Stimulated activated CD8-positive, alpha-beta memory T cell treated with anti-CD3 and anti-CD28 coated beads, Interleukin-2, amount 100 ng/mL, for 1 hour (primary cell): ENCODE data around the gene LIMK1.

Experiments
- DNase-seq, 2 donors: peaks; one replicate each; pipeline ENCODE4 v3.0.0-alpha.2; 2020; ENCODE audit warnings: low read depth in 2 of 2

LIMK1 gene

DNA sequence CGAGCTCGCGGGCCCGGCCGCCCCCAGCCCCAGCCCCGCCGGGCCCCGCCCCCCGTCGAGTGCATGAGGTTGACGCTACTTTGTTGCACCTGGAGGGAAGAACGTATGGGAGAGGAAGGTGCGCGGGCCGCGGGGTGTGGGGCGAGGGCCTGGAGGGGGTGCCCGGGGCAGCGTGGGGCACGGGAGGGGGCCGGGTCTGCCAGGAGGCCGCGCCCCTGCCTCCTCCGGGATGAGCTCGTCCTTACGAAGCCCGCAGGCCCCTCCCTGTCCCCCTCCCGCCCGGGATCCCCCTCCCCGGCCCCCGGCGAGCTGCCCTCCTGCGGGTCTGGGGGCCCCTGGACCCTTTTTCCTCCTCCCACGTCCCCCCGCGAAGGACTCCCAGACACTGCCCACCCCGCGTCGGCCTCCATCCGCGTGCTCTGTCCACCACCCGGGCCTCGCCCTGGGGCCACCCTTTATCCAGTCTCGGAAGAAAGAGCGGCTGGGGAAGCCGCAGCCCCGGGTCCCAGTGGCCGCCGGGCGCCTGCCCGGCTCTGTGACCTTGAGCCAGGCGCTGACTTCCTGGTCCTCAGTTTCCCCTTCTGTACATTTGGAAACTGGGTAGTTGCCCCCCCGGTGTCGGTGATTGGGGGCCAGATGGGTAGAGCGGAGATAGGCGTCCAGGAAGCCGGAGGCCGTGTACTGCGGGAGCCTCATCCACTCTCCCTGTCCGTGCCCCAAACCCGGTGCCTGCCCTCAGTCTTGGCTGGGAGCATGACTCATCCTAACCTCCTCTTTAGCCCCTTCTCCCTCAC, 521 bp downstream of the LIMK1 start:
- DNase-seq = no peak

DNA sequence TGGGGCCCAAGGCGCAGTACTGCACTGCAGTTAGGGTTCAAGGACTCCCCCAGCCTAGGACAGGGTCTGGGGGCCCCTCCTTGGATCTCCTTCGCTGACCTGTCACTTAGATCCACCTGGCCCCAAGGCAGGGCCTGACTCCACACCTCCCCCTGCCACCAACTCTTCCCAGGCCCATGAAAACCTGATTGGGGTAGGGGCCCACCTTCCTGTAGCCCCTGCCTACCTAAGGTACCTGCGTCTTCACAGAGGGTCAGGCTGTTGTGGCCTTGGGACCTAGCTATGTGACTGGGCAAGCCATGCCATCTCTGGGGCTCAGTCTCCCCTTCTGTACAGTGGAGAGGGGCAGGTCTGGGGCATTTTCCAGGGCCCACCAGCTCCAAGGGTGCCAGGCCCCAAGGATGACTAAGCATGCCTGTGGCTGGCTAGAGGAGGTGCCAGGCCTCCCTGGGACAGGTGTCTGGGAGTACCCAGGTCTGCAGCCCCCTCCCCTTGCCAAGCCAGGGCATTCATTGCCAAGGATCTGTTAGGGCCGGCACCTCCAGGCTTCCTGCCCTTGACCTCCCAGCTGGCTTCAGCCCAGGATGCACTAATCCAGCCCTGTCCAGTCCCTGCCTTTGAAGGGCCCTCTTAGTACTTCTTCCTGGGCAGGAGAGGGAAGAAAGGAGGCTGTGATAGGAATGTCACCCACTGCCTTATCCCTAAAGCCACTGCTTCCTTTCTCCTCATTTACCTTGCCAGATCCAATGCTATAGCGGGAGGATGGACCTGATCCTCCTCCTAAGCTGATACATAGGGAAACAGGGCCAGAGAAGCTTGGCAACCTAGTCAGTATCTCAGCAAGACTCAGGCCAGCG, 1.3 kb downstream of the LIMK1 start:
- DNase-seq = no peak

DNA sequence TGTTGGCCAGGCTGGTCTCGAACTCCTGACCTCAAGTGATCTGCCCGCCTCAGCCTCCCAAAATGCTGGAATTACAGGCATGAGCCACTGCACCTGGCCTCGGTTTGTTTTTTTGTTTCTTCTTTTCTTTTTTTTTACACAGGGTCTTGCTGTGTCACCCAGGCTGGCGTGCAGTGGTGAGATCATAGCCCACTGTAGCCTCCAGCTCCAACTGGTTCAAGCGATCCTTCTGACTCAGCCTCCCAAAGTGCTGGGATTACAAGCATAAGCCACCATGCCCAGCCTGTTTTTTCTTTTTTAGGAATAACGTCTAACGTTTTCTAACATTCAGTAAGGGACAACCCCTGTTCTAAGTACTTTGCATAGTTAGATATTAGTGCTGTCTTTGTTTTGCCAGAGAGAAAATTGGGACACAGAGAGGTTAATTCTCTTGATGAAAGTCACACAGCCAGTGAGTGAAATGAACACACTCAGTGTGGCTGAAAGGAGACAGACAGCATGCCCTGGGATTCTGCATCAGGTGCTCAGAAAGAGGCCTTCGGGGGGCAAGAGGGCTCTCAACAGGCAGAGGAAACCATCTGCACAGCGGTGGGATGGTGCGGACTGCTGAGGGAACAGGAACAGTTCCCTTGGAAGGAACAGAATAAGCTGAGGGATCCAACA, 4.3 kb downstream of the LIMK1 start:
- DNase-seq = no peak

DNA sequence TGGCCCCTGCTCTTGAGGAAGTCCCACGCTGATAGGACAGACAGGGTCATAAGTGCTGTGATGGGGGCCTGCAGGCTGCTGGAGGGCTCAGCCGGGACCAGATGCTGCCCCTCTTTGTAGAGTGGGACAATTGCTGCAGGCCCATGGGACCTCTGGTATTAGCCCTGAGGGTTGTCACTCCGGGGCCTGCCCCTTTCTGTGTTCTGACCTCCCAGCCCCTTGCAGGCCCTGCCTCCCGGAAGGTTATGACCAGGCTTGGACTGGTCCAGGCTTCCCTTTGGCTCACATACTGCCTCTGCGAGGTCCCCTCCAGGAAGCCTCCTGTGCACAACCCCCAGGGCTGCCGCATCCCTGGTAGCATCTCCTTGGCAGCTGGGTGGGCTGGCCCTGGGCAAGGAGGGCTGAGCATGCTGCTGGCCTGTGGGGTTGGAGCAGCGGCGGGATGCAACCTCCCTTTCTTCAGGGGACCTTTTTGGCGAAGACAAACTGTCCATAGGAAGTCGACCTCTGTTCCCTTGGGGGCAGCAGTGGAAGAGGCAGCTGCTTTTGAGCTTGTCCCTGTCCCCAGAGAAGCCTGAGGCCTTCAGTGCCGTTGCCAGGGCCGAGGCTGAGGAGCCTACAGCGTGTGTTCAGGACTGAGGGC, 8.8 kb downstream of the LIMK1 start:
- DNase-seq = no peak

DNA sequence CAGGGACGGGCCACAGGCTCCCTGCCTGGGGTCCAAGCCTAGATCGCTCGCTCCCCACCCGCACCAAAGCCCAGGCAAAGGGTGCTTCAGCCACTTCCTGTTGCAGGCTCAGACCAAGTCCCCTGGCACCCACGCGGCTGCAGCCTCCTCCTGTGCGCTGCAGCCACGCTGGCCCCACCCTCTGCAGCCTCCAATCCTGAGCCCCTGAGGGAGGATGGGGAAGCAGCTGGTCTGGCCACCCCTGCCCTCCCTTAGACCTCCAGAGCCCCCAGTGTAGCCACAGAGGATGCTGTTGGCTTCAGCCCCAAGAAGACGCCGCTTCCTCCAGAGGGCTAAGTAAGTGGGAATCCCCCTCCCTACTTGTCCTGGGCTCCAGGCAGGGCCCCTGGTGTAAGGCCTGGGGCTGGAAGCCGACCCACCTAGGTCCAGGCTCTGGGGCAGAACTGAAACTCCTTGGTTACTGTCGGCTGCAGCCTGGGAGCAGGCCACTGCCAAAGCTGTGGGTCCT, 9.4 kb downstream of the LIMK1 start:
- DNase-seq = no peak

DNA sequence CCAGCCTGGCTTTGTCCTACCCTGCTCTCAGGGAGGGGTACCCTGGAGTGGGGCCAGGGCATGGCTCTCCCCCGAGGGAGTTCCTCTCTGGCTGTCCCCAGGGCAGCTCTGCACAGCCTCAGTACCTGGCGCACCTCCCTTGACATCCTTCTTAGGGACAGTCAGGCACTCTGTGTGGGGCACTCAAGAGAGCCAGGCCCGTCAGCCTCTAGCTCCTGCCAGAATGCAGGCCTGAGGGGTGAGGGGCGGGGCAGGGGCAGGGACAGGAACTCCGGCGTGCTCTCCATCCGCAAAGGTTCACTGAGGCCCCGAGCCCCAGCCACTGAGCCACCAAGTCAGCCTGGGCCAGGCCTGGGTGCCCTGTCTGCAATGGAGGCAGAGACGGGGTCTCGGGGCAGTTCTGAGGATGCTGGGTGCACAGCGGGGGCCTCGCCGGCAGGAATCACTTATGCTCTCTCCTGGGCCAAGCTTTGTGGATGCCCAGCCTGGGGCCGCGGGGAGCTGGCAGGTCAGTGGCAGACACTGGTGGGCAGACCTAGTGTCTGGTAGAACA, 10.1 kb downstream of the LIMK1 start:
- DNase-seq = peak in 1 of 2 donors; percentile 5

DNA sequence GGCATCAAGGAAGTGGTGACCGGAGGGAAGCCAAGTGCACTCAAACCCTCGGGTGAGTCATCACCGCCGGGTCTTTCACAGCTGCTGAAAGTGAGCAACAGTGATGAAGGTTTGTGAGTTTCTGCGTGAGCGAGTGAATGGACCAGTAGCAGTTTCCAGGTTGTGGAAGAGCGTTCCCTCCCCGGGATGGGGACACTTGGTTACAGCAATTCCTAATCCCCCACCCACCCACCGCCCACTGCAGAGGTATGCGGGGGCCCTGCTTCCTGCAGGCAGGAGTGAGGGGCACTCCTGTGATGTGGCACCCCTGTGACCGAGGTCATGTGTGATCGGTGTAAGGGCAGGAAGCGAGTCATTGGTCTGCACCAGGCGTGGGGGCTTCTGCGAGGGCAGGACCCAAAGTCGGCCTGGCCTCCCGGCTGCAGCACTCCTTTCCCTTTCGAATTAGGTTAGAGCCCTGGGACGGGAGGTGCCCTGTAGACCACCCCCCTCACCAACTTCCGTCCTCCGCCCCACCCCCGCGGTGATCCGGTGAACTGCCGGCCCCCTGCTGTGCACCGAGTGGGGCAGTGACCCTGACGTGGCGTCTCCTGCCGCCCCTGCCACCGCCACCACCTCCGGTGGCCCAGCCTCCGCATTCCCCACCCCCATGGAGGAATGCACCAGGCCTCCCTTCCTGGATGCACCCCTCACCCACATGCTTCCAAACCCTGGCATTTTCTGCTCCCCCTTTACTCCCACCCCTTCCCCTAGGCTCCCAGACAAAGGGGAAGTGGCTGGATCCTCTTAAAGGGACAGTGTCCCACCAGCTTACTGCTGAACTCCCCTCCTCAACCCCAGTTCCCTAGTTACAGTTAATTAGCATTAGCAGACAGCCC, 10.9 kb downstream of the LIMK1 start:
- DNase-seq = peak; percentile 58 to 61

DNA sequence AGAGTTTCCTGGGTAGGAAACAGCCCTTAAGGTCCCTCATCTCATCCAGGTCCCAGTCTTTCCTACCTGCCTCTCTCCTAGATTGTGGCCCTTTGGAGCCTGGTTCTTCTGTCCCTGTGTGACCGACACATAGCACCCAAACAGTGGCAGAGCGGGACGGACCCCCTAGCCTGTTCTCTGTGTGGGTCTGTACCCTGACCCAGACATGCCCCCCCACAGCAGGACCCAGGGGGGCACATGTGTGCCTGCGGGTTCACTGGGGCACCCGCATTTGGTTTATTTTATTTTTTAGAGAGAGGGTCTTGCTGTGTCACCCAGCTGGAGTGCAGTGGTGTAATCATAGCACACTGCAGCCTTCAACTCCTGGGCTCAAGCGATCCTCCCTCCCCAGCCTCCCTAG, 11.5 kb downstream of the LIMK1 start:
- DNase-seq = no peak

DNA sequence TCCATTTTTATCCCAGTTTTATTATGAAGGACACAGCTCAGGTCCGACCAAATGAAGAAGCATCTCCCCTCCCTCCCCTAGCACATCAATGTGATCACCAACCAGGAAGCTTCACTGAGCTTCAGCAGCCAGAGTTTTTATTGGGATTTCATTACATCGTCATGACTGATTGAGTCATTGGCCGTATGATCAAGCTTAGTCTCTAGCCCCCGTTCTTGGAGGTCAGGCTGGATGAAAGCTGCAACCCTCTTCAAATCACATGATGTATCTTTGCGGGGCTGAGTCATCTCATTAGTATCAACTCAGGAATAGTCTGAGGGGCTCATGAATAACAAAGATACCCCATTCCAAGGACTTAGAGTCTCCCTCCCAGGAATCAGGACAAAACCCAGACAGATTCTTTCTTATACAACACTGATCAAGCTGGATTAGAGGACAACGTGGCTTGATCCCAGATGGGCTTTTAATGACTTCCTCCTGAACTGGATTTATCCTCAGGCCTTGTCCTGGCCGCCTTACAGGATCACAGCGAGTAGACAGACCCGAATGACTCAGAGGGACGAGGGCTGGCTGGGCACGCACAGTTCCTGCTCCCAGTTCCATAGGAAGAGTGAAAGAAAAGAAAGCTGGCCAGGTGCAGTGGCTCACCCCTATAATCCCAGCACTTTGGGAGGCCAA, 14.5 kb downstream of the LIMK1 start:
- DNase-seq = no peak

DNA sequence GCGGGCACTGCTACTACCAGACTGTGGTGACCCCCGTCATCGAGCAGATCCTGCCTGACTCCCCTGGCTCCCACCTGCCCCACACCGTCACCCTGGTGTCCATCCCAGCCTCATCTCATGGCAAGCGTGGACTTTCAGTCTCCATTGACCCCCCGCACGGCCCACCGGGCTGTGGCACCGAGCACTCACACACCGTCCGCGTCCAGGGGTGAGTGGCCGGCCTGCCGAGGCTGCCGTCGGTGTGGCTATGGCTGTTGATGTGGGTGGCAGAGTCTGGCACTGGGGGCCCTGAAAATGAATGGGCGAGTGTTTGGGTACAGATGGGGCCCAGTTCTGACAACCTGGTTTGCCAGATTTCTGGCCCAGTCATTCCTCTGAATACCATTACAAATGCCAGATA, 15.4 kb downstream of the LIMK1 start:
- DNase-seq = no peak

DNA sequence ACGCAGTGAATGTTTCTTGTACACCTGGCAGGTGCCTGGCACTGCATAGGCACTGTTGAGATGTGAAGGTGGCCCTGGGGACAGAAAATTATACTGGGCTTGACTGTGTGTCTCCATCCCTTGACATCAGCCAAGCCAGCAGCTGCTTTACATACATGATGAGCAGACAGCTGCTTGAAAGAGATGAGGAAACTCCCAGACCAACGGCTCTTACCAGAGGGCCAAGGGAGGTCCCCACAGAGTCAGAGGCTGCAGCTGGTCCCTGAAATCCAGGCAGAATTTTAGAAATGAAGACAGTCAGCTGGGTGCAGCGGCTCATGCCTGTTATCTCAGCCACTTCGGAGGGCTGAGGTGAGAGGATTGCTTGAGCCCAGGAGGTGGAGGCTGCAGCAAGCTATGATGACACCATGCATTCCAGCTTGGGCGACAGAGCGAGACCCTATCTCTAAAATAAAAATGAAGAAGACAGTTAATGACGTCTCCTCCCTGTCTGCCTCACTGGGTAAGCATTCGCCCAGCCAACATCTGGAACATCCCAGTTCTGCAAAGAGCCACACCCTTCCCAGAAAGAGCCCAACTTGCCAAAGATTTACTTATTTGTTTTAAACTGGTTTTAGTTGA, 17.6 kb downstream of the LIMK1 start:
- no peak for DNase-seq

DNA sequence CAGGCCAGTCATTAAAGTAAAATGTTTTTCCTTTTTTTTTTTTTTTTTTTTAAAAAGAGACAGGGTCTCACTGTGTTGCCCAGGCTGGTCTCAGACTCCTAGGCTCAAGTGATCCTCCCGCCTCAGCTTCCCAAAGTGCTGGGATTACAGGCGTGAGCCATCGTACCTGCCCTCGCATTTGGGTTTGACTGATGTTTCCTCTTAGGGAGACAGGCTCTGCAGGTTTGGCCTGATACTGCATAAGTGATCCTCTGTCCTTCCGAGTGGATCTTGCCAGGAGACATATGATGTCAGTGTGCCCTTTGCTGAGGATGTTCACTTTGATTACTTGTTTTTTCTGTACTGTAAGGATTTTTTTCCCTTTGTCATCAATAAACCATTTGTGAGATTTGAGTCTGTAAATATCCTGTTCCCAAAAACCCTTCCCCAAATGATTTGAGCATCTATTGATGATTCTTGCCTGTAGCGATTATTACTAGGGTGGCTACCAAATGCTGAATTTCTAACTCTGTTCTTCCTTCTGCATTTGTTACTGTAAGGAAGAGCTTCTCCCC, 19.7 kb downstream of the LIMK1 start:
- DNase-seq = no peak

DNA sequence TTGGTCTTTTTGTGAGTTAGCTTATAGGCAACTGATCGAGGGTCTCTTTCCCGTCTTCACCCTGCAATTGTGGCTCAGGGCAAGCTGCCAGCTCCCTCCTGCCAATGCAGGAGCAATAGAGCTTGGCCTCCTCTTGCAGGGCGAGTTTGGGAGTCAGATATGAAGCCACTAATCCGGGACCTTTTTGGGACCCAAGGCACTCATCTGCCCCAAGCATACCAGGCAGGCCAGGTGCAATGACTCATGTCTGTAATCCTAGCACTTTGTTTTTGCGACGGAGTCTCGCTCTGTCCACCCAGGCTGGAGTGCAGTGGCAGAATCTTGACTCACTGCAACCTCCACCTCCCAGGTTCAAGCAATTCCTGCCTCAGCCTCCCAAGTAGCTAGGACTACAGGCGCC, 21.1 kb downstream of the LIMK1 start:
- DNase-seq = no peak

DNA sequence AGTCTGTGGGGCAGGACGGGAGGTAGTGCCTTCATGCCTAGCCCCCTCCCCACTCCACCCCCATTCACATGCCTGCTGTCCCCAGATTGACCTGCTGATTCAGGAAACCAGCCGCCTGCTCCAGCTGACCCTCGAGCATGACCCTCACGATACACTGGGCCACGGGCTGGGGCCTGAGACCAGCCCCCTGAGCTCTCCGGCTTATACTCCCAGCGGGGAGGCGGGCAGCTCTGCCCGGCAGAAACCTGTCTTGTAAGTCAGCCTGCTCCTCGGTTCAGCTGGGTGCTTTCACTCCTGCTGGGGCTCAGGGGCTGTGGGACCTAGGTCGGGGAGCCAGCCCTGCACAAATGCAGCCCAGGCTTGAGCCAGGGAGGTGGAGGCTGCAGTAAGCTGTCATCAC, 22.4 kb downstream of the LIMK1 start:
- no peak for DNase-seq

DNA sequence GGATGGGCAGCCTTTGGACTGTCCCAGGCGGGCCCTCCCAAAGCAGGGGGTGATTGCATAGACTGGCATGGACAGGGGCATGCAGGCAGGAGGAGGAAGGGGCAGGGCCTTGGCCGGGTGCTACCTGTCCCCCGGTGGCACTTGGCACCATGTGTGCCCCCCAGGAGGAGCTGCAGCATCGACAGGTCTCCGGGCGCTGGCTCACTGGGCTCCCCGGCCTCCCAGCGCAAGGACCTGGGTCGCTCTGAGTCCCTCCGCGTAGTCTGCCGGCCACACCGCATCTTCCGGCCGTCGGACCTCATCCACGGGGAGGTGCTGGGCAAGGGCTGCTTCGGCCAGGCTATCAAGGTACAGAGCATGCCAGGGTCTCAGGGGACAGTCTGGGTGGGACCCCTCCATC, 23.2 kb downstream of the LIMK1 start:
- no peak for DNase-seq

DNA sequence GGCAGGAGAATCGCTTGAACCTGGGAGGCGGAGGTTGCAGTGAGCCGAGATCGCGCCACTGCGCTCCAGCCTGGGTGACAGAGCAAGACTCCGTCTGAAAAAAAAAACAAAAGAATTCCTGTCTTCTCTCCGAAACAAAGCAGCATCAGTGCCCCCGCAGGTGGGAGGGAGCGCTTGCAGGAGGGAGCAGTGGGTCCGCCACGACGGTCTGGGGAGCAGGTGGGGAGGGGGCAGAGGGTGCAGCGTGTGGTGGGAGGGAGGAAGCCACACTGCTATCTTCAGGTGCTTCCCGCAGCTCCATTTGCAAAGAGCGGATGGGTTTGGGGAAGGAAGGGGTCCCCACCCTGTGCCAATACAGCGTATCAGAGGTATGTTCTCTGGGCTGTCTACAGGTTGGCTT, 31.7 kb downstream of the LIMK1 start:
- DNase-seq = no peak

DNA sequence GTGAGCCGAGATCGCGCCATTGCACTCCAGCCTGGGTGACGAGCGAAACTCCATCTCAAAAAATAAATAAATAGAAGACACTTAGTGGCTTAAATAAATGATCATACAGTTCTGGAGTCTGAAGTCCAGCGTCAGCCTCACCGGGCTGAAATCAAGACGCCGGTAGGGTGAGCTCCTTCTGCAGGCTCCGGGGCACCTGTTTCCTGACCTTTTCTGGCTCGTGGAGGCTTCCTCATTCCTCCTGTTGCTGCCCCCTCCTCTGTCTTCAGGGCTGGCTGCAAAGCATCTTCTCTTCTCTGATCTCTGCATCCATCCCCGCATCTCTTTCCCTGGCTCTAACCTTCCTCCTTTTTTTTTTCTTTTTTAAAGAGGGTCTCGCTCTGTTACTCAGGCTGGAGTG, 32.8 kb downstream of the LIMK1 start:
- DNase-seq = no peak

DNA sequence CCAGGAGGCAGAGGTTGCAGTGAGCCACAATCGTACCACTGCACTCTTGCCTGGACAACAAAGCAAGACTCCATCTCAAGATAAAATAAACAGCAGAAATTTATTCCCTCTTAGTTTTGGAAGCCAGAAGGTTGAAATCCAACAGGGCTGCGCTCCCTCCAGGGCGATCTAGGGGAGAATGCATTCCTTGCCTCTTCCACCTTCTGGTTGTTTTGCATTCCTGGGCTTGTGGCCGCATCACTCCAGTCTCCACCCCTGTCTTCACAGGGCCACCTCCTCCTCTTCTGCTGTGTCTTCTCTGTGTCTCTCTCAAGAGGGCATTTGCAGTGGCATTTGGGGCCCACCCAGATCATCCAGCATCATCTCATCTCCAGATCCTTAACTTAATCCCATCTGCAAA, 36.2 kb downstream of the LIMK1 start:
- DNase-seq = no peak
